OCI-LY1 (cell line): Measurements from ENCODE around the gene CGB5.

Source experiments
- H2AFZ ChIP-seq: fragments of 200-600 bp; sonication (generic), shearing (Covaris generic); 2 replicates; pipeline ENCODE4 v1.6.0; 2014; ENCODE audit warnings: antibody characterized with exemption, mild to moderate bottlenecking, low read length
- H3F3A ChIP-seq: fragments of 200-600 bp; sonication (generic), shearing (Covaris generic); 2 replicates; pipeline ENCODE4 v1.6.0; 2014; ENCODE audit warnings: mild to moderate bottlenecking, antibody characterized with exemption, low read length, moderate library complexity; ENCODE audit not compliant: insufficient read depth
- H3K27ac ChIP-seq: fragments of 200-600 bp; sonication (generic); 2 replicates; pipeline ENCODE4 v1.5.1; 2014; ENCODE audit warnings: low read length, mixed run types, mild to moderate bottlenecking, low read depth; ENCODE audit not compliant: poor library complexity, severe bottlenecking
- H3K27me3 ChIP-seq: fragments of 200-600 bp; sonication (generic); 2 replicates; pipeline ENCODE4 v1.6.0; 2014; ENCODE audit warnings: antibody characterized with exemption, mild to moderate bottlenecking, low read length, moderate library complexity; ENCODE audit not compliant: insufficient read depth
- H3K36me3 ChIP-seq: fragments of 200-600 bp; sonication (generic); 2 replicates; pipeline ENCODE4 v1.6.1; 2014; ENCODE audit warnings: mild to moderate bottlenecking, antibody characterized with exemption, low read length, moderate library complexity, mixed read lengths; ENCODE audit not compliant: insufficient read depth
- H3K4me1 ChIP-seq: fragments of 200-600 bp; sonication (generic); 2 replicates; pipeline ENCODE4 v1.5.1; 2014; ENCODE audit warnings: mild to moderate bottlenecking, low read length, moderate library complexity; ENCODE audit not compliant: insufficient read depth, severe bottlenecking
- H3K4me2 ChIP-seq: fragments of 200-600 bp; sonication (generic), shearing (Covaris generic); 2 replicates; pipeline ENCODE4 v1.6.1; 2014; ENCODE audit warnings: low read length
- H3K4me3 ChIP-seq: fragments of 200-600 bp; sonication (generic); 2 replicates; pipeline ENCODE4 v1.5.1; 2014; ENCODE audit warnings: low read length, low read depth, mild to moderate bottlenecking, mixed read lengths; ENCODE audit not compliant: poor library complexity, severe bottlenecking
- H3K79me2 ChIP-seq: fragments of 200-600 bp; shearing (Covaris generic); 2 replicates; pipeline ENCODE4 v1.6.1; 2016; ENCODE audit warnings: mixed run types, low read length, mixed read lengths; ENCODE audit not compliant: insufficient read depth
- H3K9ac ChIP-seq: fragments of 200-600 bp; sonication (generic), shearing (Covaris generic); 2 replicates; pipeline ENCODE4 v1.6.1; 2014; ENCODE audit warnings: mild to moderate bottlenecking, low read length, mixed read lengths
- H3K9me2 ChIP-seq: fragments of 200-600 bp; sonication (generic), shearing (Covaris generic); 2 replicates; pipeline ENCODE4 v1.6.1; 2014; ENCODE audit warnings: low read depth, mild to moderate bottlenecking, low read length, mixed read lengths
- H3K9me3 ChIP-seq: fragments of 200-600 bp; shearing (Covaris generic); 2 replicates; pipeline ENCODE4 v1.6.1; 2014; ENCODE audit warnings: low read length, mixed read lengths
- H4K20me1 ChIP-seq: fragments of 200-600 bp; sonication (generic), shearing (Covaris generic); 2 replicates; pipeline ENCODE4 v1.6.0; 2016; ENCODE audit warnings: mild to moderate bottlenecking, low read length; ENCODE audit not compliant: insufficient read depth
- EZH2 ChIP-seq: fragments of 200-600 bp; sonication (generic), shearing (Covaris generic); IDR thresholded peaks from 2 replicates; pipeline ENCODE4 v1.8.0; 2017; ENCODE audit warnings: borderline replicate concordance, mixed run types, mild to moderate bottlenecking, antibody characterized with exemption, low read length, moderate library complexity, mixed read lengths
- TF ChIP-seq, protein P1 (sequence below): fragments of 200-600 bp; sonication (generic), shearing (Covaris generic); IDR thresholded peaks from 2 replicates; pipeline ENCODE4 v1.5.1; 2017; ENCODE audit warnings: mild to moderate bottlenecking, antibody characterized with exemption, low read length, moderate library complexity, mixed read lengths

Gene CGB5

DNA sequence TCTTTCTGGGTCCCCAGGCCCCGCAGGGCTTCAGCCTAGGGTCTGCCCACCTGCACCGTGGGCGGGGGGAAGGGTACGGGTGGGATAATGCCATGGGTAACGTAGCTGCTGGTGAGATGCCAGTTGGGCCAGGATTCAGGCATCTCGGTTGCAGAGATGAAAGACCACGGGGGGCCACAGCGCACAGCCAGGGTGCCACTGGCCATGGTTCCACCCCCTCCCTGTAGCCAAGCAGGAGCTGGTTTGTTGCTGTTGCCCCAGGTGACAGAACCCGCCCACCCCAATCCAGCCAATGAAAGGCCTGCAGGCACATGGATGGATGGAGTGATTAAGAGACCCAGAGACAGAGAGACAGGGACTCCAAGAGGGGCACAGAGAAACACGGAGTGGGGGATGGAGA lies 14.9 kb downstream of the CGB5 start:
- H2AFZ ChIP-seq: no peak overlapping the region
- H3K9me3 ChIP-seq: no peaks in the 10 kb centered on the region
- H3K27me3 ChIP-seq: peaks cover 5% of the 10 kb centered on the region; the same call in 1 of the 2 replicates
- H3K27ac ChIP-seq: no peak overlapping the region
- H3F3A ChIP-seq: no peaks in the 10 kb centered on the region
- TF ChIP-seq, protein P1, sequence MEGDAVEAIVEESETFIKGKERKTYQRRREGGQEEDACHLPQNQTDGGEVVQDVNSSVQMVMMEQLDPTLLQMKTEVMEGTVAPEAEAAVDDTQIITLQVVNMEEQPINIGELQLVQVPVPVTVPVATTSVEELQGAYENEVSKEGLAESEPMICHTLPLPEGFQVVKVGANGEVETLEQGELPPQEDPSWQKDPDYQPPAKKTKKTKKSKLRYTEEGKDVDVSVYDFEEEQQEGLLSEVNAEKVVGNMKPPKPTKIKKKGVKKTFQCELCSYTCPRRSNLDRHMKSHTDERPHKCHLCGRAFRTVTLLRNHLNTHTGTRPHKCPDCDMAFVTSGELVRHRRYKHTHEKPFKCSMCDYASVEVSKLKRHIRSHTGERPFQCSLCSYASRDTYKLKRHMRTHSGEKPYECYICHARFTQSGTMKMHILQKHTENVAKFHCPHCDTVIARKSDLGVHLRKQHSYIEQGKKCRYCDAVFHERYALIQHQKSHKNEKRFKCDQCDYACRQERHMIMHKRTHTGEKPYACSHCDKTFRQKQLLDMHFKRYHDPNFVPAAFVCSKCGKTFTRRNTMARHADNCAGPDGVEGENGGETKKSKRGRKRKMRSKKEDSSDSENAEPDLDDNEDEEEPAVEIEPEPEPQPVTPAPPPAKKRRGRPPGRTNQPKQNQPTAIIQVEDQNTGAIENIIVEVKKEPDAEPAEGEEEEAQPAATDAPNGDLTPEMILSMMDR: no peak
- no peak for TF ChIP-seq EZH2
- no peaks in the 10 kb centered on the region for H3K36me3 ChIP-seq
- no peaks in the 10 kb centered on the region for H3K79me2 ChIP-seq
- H3K4me2 ChIP-seq: no peak overlapping the region
- H4K20me1 ChIP-seq: no peaks in the 10 kb centered on the region
- no peaks in the 10 kb centered on the region for H3K9me2 ChIP-seq
- H3K4me3 ChIP-seq: no peak overlapping the region
- peaks cover 4% of the 10 kb centered on the region for H3K4me1 ChIP-seq
- no peak overlapping the region for H3K9ac ChIP-seq

DNA sequence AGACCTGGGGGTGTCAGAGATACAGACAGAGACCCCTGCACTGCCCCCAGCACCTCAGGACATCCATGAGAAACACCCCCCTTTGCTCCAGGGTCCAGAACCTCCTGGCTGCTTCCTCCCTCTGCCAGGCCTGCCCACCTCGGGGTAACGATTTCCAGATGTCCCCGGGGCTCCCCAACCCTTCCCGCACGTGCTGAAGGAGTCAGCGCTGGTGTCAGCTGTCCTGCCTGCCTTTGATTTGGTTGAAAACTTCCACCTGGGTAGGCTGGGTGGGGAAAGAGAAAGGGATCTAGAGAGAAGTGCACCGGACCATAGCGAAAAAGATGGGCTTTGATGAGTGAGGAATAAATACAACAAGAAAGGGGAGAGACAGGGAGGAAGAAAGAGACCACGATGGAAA lies 15.4 kb downstream of the CGB5 start:
- Histone ChIP-seq H3K27ac (no peak overlapping the region), H3K9me3 (no peaks in the 10 kb centered on the region), H4K20me1 (no peaks in the 10 kb centered on the region), H3K4me3 (no peak overlapping the region), H3K27me3 (peaks cover 5% of the 10 kb centered on the region; the same call in 1 of the 2 replicates), H3K9ac (no peak overlapping the region), H3F3A (no peaks in the 10 kb centered on the region), H3K79me2 (no peaks in the 10 kb centered on the region), H3K4me1 (peaks cover 4% of the 10 kb centered on the region), H2AFZ (no peak overlapping the region), H3K4me2 (no peak overlapping the region), H3K36me3 (no peaks in the 10 kb centered on the region), H3K9me2 (no peaks in the 10 kb centered on the region)
- TF ChIP-seq, protein P1: no peak
- TF ChIP-seq EZH2: no peak

DNA sequence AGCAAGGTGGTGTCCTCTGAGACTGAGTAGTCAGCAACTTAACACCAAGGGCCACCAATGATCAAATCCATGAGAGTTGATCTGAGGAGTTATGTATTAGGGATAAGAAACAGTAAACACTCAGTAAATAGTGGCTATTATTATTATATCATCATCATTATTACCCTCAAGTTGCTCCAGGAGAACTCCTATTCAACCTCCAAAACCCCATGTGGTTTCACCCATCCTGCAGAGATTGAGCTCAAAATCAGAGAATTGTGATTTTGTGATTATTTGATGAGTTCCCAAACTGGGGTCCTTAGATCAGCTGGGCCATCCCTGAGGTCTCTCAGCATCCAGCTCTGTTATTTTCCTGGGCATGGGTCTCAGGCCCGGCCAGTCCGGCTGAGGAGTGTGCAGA lies 17.4 kb downstream of the CGB5 start:
- Histone ChIP-seq H3K4me3 (no peak overlapping the region), H3K27ac (no peak overlapping the region), H3K27me3 (peaks cover 10% of the 10 kb centered on the region; the same call in 1 of the 2 replicates), H2AFZ (no peak overlapping the region), H3F3A (no peaks in the 10 kb centered on the region), H3K4me1 (peaks cover 4% of the 10 kb centered on the region), H3K9me2 (no peaks in the 10 kb centered on the region), H3K36me3 (no peaks in the 10 kb centered on the region), H4K20me1 (no peaks in the 10 kb centered on the region), H3K9ac (no peak overlapping the region), H3K79me2 (no peaks in the 10 kb centered on the region), H3K9me3 (no peaks in the 10 kb centered on the region), H3K4me2 (no peak overlapping the region)
- no peak for TF ChIP-seq EZH2
- TF ChIP-seq, protein P1: no peak
